HG03442 (cell line): Measurements from ENCODE around the gene FLAD1.

Source experiments
- ATAC-seq: cut with Tn5 transposase; IDR thresholded peaks from one replicate; pipeline ENCODE4 v1.9.1; 2021; ENCODE audit warnings: mild to moderate bottlenecking, moderate library complexity; ENCODE audit not compliant: unreplicated experiment

FLAD1 gene

DNA sequence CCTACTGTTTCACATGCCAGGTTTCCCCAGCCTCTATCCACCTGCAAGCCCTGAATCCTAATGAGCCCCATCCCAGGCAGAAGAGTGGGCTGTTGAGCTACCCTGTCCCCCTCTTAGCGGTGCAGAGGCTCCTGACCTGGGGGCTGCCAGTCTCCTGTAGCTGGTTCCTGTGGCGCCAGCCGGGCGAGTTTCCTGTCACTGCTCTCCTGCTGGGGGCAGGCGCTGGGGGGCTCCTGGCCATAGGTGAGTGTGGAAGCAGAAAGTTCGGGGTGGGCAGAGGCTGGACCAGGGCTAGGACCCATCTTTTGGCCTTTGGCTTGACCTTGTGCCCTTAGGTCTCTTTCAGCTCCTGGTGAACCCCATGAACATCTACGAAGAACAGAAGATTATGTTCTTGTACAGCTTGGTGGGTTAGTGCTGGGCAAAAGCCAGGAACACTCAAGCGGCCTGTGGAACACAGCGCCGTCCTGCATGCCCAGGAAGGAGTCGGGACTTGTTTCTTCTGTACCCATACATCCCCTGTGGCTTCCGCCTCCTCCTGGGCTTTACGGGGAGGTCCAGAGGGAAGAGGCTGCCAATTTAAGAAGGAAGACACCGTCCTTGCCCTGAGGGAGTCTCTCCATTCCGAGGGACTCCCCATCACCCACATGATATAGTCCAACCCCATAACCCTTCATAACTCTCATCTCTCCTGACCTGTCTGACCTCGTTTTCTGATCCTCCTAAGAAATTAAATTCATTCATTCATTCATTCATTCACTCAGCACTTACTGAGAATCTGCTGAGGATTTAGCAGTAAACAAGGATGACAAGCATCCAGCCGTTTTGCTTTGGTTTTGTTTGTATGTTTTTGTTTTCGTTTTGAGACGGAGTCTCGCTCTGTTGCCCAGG is 51.4 kb downstream of the FLAD1 start:
- ATAC-seq: no peak

DNA sequence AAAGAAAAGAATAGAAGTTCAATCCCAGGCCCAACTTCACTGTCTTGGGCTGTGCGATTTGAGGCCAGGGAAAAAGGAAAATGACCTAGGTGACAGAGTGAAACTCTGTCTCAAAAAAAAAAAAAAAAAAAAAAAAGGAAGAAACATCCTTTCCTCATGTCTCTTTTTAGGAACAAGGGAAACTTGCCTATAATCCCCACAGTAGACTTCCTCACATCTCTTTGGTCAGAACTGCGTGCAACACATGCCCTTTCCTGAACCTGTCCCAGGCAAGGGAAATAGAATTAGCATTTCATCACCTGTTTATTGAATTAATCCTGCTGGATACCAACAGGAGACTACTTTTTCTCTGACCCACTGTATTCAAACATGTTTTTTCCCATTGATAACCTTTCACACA is 52.8 kb downstream of the FLAD1 start:
- no peak for ATAC-seq

DNA sequence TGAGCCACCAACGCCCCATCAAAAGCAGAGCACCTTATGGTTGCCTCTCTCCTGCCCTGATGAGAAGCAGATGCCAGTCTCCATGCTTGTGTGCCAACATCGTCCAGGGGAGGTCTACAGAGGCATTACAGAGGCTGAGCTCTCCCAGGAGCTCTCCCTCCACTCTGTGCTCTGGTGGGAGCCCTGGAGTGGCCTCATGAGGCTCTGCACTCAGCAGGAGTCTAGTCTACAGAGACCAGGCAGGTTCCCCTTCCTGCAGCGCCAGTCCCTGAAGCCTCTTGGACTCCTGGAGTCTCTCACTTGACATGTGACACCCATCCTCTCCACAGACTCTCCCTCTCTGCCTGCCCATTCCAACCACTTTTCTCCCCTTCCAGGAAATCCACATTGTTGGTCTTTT is 53.9 kb downstream of the FLAD1 start:
- no peak for ATAC-seq

DNA sequence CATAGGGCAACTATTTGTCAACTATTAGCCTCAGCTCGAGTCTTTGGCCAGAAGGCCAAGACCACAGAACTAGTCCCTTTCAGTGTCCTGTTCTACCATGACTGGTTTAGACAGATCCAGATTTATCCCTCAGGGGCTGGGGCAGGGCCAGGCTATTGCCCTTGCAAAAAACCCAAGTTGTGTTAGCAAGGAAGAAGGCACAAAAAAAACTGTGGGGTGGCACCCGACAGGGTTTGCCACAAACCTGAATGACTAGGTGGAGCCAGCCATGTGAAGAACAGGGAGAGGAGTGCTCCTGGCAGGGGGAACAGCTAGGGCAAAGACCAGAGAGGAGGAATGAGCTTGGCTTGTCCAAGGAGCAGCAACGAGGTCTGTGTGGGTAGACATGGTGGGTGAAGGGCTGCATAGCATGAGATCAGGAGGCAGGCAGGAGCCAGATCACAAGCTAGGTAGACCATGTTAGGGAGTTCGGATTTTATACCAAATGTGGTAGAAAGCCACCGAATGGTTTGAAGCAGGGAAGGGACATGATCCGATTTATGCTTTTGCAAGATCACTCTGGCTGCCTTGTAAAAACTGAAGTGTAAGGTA is 54.8 kb downstream of the FLAD1 start:
- ATAC-seq: no peak

DNA sequence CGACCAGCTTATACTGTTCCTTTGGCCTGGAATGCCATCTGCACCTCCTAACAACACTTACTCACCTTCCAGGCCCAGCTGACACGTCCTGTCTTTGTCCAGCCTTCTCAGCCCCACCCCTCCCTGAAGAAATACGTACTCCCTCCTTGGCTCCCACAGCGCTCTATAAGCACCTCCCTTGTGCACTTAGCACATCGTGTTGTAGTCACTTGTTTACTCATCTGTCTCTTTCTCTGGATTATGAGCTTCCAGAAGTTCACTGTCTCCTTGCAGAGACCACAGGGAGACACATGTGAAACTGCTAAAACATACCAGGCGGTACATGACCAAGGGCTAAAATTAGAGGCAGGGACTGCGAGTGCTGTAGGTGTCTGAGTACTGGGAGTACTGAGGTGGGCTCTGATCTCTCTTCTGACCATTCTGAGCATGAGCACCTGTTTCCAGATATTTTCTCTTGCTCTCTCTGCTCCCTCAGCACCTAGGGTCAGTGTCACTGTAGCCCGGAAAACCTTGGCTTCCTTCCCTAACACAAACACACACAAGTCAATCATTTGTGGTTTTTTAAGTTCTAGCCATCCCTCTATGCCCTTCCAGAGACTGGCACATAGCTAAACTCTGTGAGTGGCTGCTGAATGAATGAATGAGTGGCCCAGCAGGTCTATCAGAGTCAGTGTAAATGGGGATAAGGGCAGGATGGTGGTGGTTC is 55.6 kb downstream of the FLAD1 start:
- ATAC-seq: no peak

DNA sequence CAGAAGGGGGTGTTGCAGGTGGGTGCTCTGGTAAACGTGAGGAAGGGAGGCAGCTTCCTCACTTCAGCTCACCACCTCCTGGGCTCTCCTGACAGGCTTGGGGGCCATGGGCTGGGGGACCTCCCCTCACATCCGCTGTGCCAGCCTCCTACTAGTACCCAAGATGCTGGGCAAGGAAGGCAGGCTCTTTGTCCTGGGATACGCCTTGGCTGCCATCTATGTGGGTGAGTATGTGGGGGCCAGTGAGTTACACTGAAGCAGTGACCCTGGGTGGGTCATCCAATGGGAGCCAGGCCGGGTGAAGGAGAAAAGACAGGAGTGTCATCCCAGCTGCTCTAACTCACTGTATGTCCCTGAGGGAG is 56.1 kb downstream of the FLAD1 start:
- ATAC-seq: no peak

DNA sequence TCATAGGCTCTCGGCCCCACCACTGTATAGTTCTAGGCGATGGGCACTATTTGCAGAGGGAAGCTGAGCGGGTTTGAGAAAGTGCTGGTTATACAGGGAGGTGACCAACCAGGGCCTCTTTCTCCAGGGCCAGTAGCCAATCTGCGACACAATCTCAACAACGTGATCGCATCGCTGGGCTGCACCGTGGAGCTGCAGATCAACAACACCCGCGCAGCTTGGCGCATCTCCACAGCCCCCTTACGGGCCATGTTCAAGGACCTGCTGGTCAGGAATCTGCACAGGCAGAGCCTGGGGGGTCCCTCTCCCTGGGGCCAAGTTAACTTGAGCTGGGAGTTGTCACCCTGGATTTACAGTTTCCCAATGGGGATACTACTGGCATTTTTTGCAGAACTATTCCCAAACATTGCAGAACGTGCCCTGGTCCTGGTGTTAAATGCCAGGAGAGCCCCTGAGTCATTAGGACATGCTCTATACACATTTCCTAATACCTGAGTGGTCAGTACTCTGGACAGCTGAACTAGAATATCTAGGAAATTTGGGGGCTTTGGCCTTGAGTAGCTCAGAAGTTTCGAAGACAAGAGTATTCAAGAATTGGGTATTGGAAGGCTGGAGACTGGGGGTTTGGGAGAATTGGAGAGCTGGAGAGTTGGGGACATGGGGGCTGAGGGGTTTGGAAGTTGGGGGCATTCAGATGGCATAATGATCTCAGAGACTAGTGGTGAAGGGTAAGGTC is 57.4 kb downstream of the FLAD1 start:
- no peak for ATAC-seq
